Endothelial cell (in vitro differentiated cells): ENCODE results near the gene CCR1. TPM values are rescaled to one million over a fixed set of nuclear protein-coding genes. Genes with fewer than 3 reads are reported as not detected.

Source experiments
- DNase-seq: peaks from one replicate; pipeline ENCODE4 v3.0.0; 2021; ENCODE audit warnings: low spot score
- H3K27ac Mint-ChIP-seq: one replicate; pipeline ENCODE4 v1.8.0; 2021; ENCODE audit warnings: mixed read lengths, inconsistent platforms; ENCODE audit not compliant: unreplicated experiment
- H3K27me3 Mint-ChIP-seq: one replicate; pipeline ENCODE4 v1.8.0; 2021; ENCODE audit warnings: mild to moderate bottlenecking, moderate library complexity, mixed read lengths, inconsistent platforms; ENCODE audit not compliant: unreplicated experiment
- H3K36me3 Mint-ChIP-seq: one replicate; pipeline ENCODE4 v1.8.0; 2021; ENCODE audit warnings: mild to moderate bottlenecking, low read depth, mixed read lengths, inconsistent platforms; ENCODE audit not compliant: unreplicated experiment
- H3K4me1 Mint-ChIP-seq: one replicate; pipeline ENCODE4 v1.8.0; 2021; ENCODE audit warnings: mild to moderate bottlenecking, mixed read lengths, inconsistent platforms; ENCODE audit not compliant: unreplicated experiment
- H3K4me3 Mint-ChIP-seq: one replicate; pipeline ENCODE4 v1.8.0; 2021; ENCODE audit warnings: mild to moderate bottlenecking, mixed read lengths, inconsistent platforms; ENCODE audit not compliant: unreplicated experiment
- H3K9me3 Mint-ChIP-seq: one replicate; pipeline ENCODE4 v1.8.0; 2021; ENCODE audit warnings: mixed read lengths, inconsistent platforms; ENCODE audit not compliant: unreplicated experiment
- CTCF ChIP-seq: fragments of 200-600 bp; sonication (generic); IDR thresholded peaks from one replicate; pipeline ENCODE4 v1.5.0; 2021; ENCODE audit warnings: antibody characterized with exemption; ENCODE audit not compliant: unreplicated experiment
- total RNA-seq: library from RNA; stranded (reverse); fragmentation: NEBNext Ultra II Directional; extraction: Animal tissue kit (Norgen Biotek cat#: 25700); gene quantifications from one replicate; pipeline ENCODE4 v1.2.1, GENCODE V29; 2021; ENCODE audit not compliant: unreplicated experiment

Gene CCR1
- total RNA-seq, 1 donor from 2014 or later = not detected

- no peak overlapping the region for H3K4me3 Mint-ChIP-seq
- no peaks in the 10 kb centered on the region for H3K36me3 Mint-ChIP-seq
- TF ChIP-seq CTCF = no peak
- no peaks in the 10 kb centered on the region for H3K9me3 Mint-ChIP-seq
- H3K27ac Mint-ChIP-seq = no peak overlapping the region
- peaks cover 3% of the 10 kb centered on the region for H3K27me3 Mint-ChIP-seq
- DNase-seq = no peak
- no peaks in the 10 kb centered on the region for H3K4me1 Mint-ChIP-seq
Observed at GRCh38 chr3:46200211-46200610, 7.9 kb downstream of the CCR1 start.

- no peak overlapping the region for H3K4me3 Mint-ChIP-seq
- H3K36me3 Mint-ChIP-seq = peaks cover 4% of the 10 kb centered on the region
- H3K27me3 Mint-ChIP-seq = no peaks in the 10 kb centered on the region
- no peaks in the 10 kb centered on the region for H3K4me1 Mint-ChIP-seq
- no peak for DNase-seq
- no peak overlapping the region for H3K27ac Mint-ChIP-seq
- TF ChIP-seq CTCF = no peak
- no peaks in the 10 kb centered on the region for H3K9me3 Mint-ChIP-seq
Observed at GRCh38 chr3:46196261-46196957, 11.7 kb downstream of the CCR1 start.

- no peak overlapping the region for H3K27ac Mint-ChIP-seq
- no peak for TF ChIP-seq CTCF
- H3K36me3 Mint-ChIP-seq = peaks cover 4% of the 10 kb centered on the region
- H3K4me1 Mint-ChIP-seq = no peaks in the 10 kb centered on the region
- no peaks in the 10 kb centered on the region for H3K27me3 Mint-ChIP-seq
- DNase-seq = no peak
- no peak overlapping the region for H3K4me3 Mint-ChIP-seq
- H3K9me3 Mint-ChIP-seq = no peaks in the 10 kb centered on the region
Observed at GRCh38 chr3:46194868-46195553, 13.1 kb downstream of the CCR1 start.

DNA sequence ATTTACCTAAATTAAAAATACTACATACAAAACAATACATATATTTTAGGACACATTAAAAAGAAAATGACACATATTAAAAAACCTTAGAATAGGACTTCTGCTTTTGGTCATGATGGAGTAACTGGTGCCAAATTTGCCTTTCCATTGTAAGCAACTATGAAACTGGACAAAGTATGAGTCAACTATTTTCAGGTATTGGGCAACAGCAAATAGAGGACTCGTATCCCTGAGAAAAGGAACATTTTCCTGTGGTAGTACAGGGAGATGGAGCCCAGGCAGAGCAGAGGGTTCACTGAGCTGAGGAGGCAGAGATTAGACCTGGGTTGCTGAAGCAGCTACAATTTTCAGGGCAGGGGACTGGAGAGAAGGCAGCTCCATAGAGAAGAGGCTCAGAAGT, 14.7 kb downstream of the CCR1 start:
- DNase-seq = no peak
- Mint-ChIP-seq H3K9me3 (no peaks in the 10 kb centered on the region), H3K4me3 (no peak overlapping the region), H3K4me1 (no peaks in the 10 kb centered on the region), H3K27ac (no peak overlapping the region), H3K27me3 (no peaks in the 10 kb centered on the region), H3K36me3 (peaks cover 4% of the 10 kb centered on the region)
- TF ChIP-seq CTCF = no peak

DNA sequence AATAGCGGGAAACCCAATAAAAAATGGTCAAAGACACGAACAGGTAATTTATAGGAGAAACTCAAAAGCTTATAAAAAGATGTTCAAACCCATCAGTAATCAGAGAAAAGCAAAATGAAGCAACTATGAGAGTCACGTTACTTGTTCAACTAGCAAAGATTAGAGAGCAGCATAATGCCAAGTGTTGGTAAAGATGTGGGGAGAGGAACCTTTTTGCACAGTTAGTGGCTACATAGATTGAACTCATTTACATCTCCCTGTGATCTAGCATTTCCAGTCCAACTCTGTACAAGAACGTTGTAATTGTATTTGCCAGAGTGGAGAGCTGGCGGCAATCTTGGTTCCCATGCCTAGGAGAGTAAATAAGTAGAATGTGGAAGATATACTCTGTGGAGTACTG, 15.2 kb downstream of the CCR1 start:
- no peak overlapping the region for H3K4me3 Mint-ChIP-seq

More for the DNA sequence above, 15.2 kb downstream of the CCR1 start:
- Mint-ChIP-seq H3K27ac (no peak overlapping the region), H3K36me3 (peaks cover 4% of the 10 kb centered on the region), H3K9me3 (no peaks in the 10 kb centered on the region), H3K4me1 (no peaks in the 10 kb centered on the region), H3K27me3 (peaks cover 2% of the 10 kb centered on the region)
- no peak for DNase-seq
- TF ChIP-seq CTCF = no peak
